Activated CD8-positive, alpha-beta memory T cell treated with anti-CD3 and anti-CD28 coated beads, Interleukin-2, amount 50 U/mL, for 48 hours (primary cell): ENCODE measurements around the gene GAS7.
"Not testable (repeated sequence)": the region's sequence is repeated elsewhere in the genome, so short reads cannot be mapped to it uniquely, and the experiment has no call there.

Experiments
- DNase-seq: peaks from one replicate; pipeline ENCODE4 v3.0.0-alpha.2; 2020

GAS7 gene

GRCh38 chr17:10105513-10106001 is 92.8 kb downstream of the GAS7 start:
- DNase-seq = no peak

GRCh38 chr17:10103712-10104111 is 94.7 kb downstream of the GAS7 start:
- DNase-seq = no peak

GRCh38 chr17:10102817-10103216 is 95.6 kb downstream of the GAS7 start:
- DNase-seq = no peak

- DNase-seq = no peak
These were observed 99.3 kb downstream of the GAS7 start for GRCh38 chr17:10099051-10099571.

- no peak for DNase-seq
These were observed 101.8 kb downstream of the GAS7 start for GRCh38 chr17:10096596-10096995.

- DNase-seq = not testable (repeated sequence)
These were observed 103.1 kb downstream of the GAS7 start for GRCh38 chr17:10095295-10095694.

GRCh38 chr17:10094797-10095196 is 103.6 kb downstream of the GAS7 start:
- DNase-seq = no peak

- no peak for DNase-seq
These were observed 105.8 kb downstream of the GAS7 start for GRCh38 chr17:10092595-10092994.

- no peak for DNase-seq
These were observed 107.4 kb downstream of the GAS7 start for GRCh38 chr17:10091046-10091445.

GRCh38 chr17:10089196-10089804 is 109.1 kb downstream of the GAS7 start:
- no peak for DNase-seq

GRCh38 chr17:10088444-10088843 is 110.0 kb downstream of the GAS7 start:
- DNase-seq = no peak

GRCh38 chr17:10087355-10087754 is 111.1 kb downstream of the GAS7 start:
- no peak for DNase-seq

GRCh38 chr17:10083864-10084263 is 114.5 kb downstream of the GAS7 start:
- no peak for DNase-seq

- DNase-seq = no peak
These were observed 115.6 kb downstream of the GAS7 start for GRCh38 chr17:10082795-10083194.

GRCh38 chr17:10081571-10082169 is 116.7 kb downstream of the GAS7 start:
- DNase-seq = no peak

- no peak for DNase-seq
These were observed 120.7 kb downstream of the GAS7 start for GRCh38 chr17:10077561-10078299.

- no peak for DNase-seq
These were observed 122.5 kb downstream of the GAS7 start for GRCh38 chr17:10075919-10076318.

GRCh38 chr17:10073941-10074340 is 124.5 kb downstream of the GAS7 start:
- no peak for DNase-seq

- no peak for DNase-seq
These were observed 125.6 kb downstream of the GAS7 start for GRCh38 chr17:10072556-10073425.

GRCh38 chr17:10072086-10072485 is 126.3 kb downstream of the GAS7 start:
- DNase-seq = no peak

- no peak for DNase-seq
These were observed 127.3 kb downstream of the GAS7 start for GRCh38 chr17:10071141-10071540.

GRCh38 chr17:10070690-10071089 is 127.7 kb downstream of the GAS7 start:
- no peak for DNase-seq

- no peak for DNase-seq
These were observed 129.1 kb downstream of the GAS7 start for GRCh38 chr17:10069301-10069700.
